WI38 (cell line): ENCODE measurements around the gene MAP2K3.

Source experiments
- H3K4me3 ChIP-seq: 2 replicates; pipeline ENCODE4 v1.5.1; 2011; ENCODE audit warnings: low read depth, mild to moderate bottlenecking, control low read depth, low read length
- CTCF ChIP-seq: IDR thresholded peaks from 2 replicates; pipeline ENCODE4 v1.5.1; 2012; ENCODE audit warnings: low read depth, mild to moderate bottlenecking, control low read depth, low read length

Gene MAP2K3

DNA sequence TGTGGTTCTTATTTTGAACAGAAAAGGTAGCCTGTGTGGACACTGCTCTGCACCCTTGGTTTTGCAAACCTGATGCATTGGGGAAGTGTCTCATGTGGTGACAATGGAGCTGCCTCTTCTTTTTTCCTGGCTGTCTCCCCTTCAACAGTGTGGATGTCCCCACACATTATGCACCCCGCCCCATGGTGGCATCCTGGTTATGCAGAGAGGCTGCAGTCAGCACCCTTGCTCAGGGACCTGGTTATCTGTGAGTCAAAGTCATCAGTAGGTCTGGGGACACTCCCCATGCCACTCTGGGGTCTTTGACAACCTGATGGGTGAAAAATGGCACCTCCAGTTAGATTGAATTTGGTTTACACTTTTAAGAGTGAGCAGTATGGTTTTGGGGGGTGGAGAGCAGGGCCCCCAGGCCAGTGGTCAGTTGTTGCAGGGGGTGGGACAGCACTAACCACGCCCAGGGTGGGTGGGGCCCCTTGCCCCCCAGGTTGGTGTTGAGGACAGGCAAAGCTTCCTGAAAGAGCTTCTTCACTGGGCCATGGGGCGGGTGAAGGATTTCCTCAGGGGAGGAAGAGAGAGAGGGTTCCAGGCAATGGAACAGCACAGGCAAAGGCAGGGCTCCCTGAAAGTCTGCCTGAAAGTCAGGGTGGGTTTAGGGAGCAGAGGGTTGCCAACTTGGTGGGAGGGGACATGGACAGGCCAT lies 67.0 kb downstream of the MAP2K3 start:
- no peak overlapping the region for H3K4me3 ChIP-seq

GRCh38 chr17:21352221-21352980 lies 67.9 kb downstream of the MAP2K3 start:
- no peak for TF ChIP-seq CTCF
- no peak overlapping the region for H3K4me3 ChIP-seq

More for the DNA sequence above, 67.0 kb downstream of the MAP2K3 start:
- TF ChIP-seq CTCF, result no peak

DNA sequence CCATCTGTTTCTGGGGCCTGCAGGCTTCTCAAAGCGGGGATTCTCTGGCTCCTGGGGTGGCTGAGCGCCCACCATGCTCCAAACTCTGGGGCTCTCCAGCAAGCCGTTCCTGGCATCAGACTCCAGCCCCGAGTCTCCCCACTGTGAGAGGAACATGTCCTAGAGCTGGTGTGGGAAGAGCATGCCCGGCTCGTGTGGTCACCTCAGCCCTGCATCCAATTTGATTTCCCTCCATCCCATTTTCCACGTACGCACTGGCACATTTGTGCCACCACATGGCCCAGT lies 68.4 kb downstream of the MAP2K3 start:
- TF ChIP-seq CTCF, result no peak
- no peak overlapping the region for H3K4me3 ChIP-seq

DNA sequence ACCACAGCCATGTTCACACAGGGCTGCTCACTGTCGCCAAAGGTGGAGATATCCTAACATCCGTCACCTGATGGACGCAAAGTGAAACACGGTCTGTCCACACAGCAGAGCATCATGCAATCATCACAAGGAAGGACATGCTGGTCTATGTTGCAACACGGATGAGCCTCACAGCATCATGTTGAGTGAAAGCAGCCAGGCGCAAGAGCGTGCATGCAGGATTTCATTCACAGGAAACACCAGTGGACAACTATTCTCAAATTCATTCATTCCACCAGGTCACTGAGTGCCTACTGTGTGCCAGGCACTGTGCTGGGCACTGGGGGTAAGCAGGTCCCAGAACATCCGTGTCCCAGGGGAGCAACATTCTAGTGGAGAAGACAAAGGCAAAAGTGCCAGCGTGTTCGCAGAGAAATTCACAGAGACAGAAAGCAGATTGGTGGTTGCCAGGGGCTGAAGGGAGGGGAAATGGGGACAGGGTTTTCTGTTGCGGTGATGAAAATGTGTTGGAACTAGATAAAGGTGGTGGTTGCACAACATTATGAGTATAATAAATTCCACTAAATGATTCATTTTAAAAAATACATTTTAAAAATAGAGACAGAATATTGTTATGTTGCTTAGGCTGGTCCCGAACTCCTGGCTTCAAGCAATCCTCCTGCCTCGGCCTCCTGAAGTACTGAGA lies 69.0 kb downstream of the MAP2K3 start:
- no peak for TF ChIP-seq CTCF
- H3K4me3 ChIP-seq, result no peak overlapping the region

GRCh38 chr17:21354796-21355385 lies 70.4 kb downstream of the MAP2K3 start:
- no peak for TF ChIP-seq CTCF
- H3K4me3 ChIP-seq, result no peak overlapping the region

GRCh38 chr17:21355586-21355985 lies 71.1 kb downstream of the MAP2K3 start:
- no peak overlapping the region for H3K4me3 ChIP-seq
- TF ChIP-seq CTCF, result no peak
